GM19397 (cell line): Measurements from ENCODE around the gene SANBR.

Experiments
- ATAC-seq: cut with Tn5 transposase; IDR thresholded peaks from one replicate; pipeline ENCODE4 v1.9.1; 2021; ENCODE audit warnings: mild to moderate bottlenecking, moderate library complexity; ENCODE audit not compliant: unreplicated experiment

Gene SANBR

GRCh38 chr2:61089797-61090196 is 24.1 kb downstream of the SANBR start:
- ATAC-seq = no peak

GRCh38 chr2:61090386-61090921 is 24.8 kb downstream of the SANBR start:
- ATAC-seq = no peak

- ATAC-seq = no peak
Observed at GRCh38 chr2:61091485-61091884, 25.8 kb downstream of the SANBR start.

GRCh38 chr2:61096438-61096837 is 30.8 kb downstream of the SANBR start:
- no peak for ATAC-seq

- no peak for ATAC-seq
Observed at GRCh38 chr2:61100801-61101200, 35.1 kb downstream of the SANBR start.

- ATAC-seq = no peak
Observed at GRCh38 chr2:61109291-61109690, 43.6 kb downstream of the SANBR start.

- no peak for ATAC-seq
Observed at GRCh38 chr2:61111708-61112107, 46.0 kb downstream of the SANBR start.

GRCh38 chr2:61114147-61114546 is 48.5 kb downstream of the SANBR start:
- no peak for ATAC-seq
